GM12864 (cell line): ENCODE results near the gene GALNT14.

Experiments used
- DNase-seq: peaks from one replicate; pipeline ENCODE4 v3.0.0-alpha.2; 2011; ENCODE audit warnings: low read depth
- H3K4me3 ChIP-seq: 2 replicates; pipeline ENCODE4 v1.5.1; 2011; ENCODE audit warnings: mild to moderate bottlenecking, low read depth, low read length, control low read depth
- CTCF ChIP-seq: IDR thresholded peaks from 2 replicates; pipeline ENCODE4 v1.5.1; 2011; ENCODE audit warnings: low read depth, mild to moderate bottlenecking, moderate library complexity, low read length, control low read depth, inconsistent platforms; ENCODE audit errors: missing control alignments

GALNT14 gene

GRCh38 chr2:30871980-30872789, 266.1 kb downstream of the GALNT14 start:
- no peak for DNase-seq
- TF ChIP-seq CTCF, result no peak
- no peak overlapping the region for H3K4me3 ChIP-seq

- TF ChIP-seq CTCF, result no peak
- DNase-seq, result no peak
- no peak overlapping the region for H3K4me3 ChIP-seq
Observed at GRCh38 chr2:30871440-30871839, 266.8 kb downstream of the GALNT14 start.

GRCh38 chr2:30869988-30870387, 268.3 kb downstream of the GALNT14 start:
- no peak for TF ChIP-seq CTCF
- DNase-seq, result no peak
- H3K4me3 ChIP-seq, result no peak overlapping the region

- DNase-seq, result no peak
- no peak overlapping the region for H3K4me3 ChIP-seq
- no peak for TF ChIP-seq CTCF
Observed at GRCh38 chr2:30867385-30867784, 270.9 kb downstream of the GALNT14 start.

- no peak for DNase-seq
- H3K4me3 ChIP-seq, result no peak overlapping the region
- TF ChIP-seq CTCF, result no peak
Observed at GRCh38 chr2:30866974-30867373, 271.3 kb downstream of the GALNT14 start.

- DNase-seq, result no peak
- TF ChIP-seq CTCF, result no peak
- no peak overlapping the region for H3K4me3 ChIP-seq
Observed at GRCh38 chr2:30865892-30866681, 272.2 kb downstream of the GALNT14 start.
